GM18907 (cell line): Measurements from ENCODE around the gene CPA2.
"Not testable (repeated sequence)": the region's sequence is repeated elsewhere in the genome, so short reads cannot be mapped to it uniquely, and the experiment has no call there.

Experiments used
- ATAC-seq: cut with Tn5 transposase; IDR thresholded peaks from one replicate; pipeline ENCODE4 v1.9.1; 2021; ENCODE audit warnings: mild to moderate bottlenecking, moderate library complexity; ENCODE audit not compliant: unreplicated experiment

CPA2 gene

GRCh38 chr7:130249626-130250025 is 17.0 kb upstream of the CPA2 start:
- not testable (repeated sequence) for ATAC-seq

GRCh38 chr7:130254555-130254954 is 12.1 kb upstream of the CPA2 start:
- ATAC-seq, result no peak

GRCh38 chr7:130256704-130257103 is 10.0 kb upstream of the CPA2 start:
- ATAC-seq, result no peak

- no peak for ATAC-seq
Measured at GRCh38 chr7:130258494-130259078, 8.1 kb upstream of the CPA2 start.

- ATAC-seq, result no peak
Measured at GRCh38 chr7:130262448-130262847, 4.2 kb upstream of the CPA2 start.

GRCh38 chr7:130263130-130263529 is 3.5 kb upstream of the CPA2 start:
- ATAC-seq, result no peak

GRCh38 chr7:130266961-130267321 is 278 bp downstream of the CPA2 start:
- ATAC-seq, result no peak

- no peak for ATAC-seq
Measured at GRCh38 chr7:130268463-130269317, 2.0 kb downstream of the CPA2 start.

- no peak for ATAC-seq
Measured at GRCh38 chr7:130269318-130269694, 2.6 kb downstream of the CPA2 start.

GRCh38 chr7:130270947-130271800 is 4.5 kb downstream of the CPA2 start:
- ATAC-seq, result no peak

- no peak for ATAC-seq
Measured at GRCh38 chr7:130272381-130273080, 5.9 kb downstream of the CPA2 start.

- ATAC-seq, result no peak
Measured at GRCh38 chr7:130273081-130273932, 6.6 kb downstream of the CPA2 start.

GRCh38 chr7:130273933-130274255 is 7.2 kb downstream of the CPA2 start:
- ATAC-seq, result no peak

- no peak for ATAC-seq
Measured at GRCh38 chr7:130274296-130274695, 7.6 kb downstream of the CPA2 start.

GRCh38 chr7:130274983-130275591 is 8.4 kb downstream of the CPA2 start:
- no peak for ATAC-seq

- ATAC-seq, result no peak
Measured at GRCh38 chr7:130275826-130276297, 9.2 kb downstream of the CPA2 start.

- no peak for ATAC-seq
Measured at GRCh38 chr7:130276796-130277762, 10.4 kb downstream of the CPA2 start.

- ATAC-seq, result no peak
Measured at GRCh38 chr7:130277763-130278643, 11.3 kb downstream of the CPA2 start.
